SK-N-SH treated with all-trans-retinoic acid at 6 μM for 48 hours (cell line): ENCODE data around the gene MRPS31.

Source experiments
- ARNTL ChIP-seq: fragments of 450-650 bp; formaldehyde crosslinking; IDR thresholded peaks from 2 replicates; pipeline ENCODE4 v1.5.0; 2020; ENCODE audit warnings: low read depth, mild to moderate bottlenecking, moderate library complexity, borderline replicate concordance
- CSDC2 ChIP-seq: fragments of 250-450 bp; sonication (Bioruptor Pico); IDR thresholded peaks from 2 replicates; pipeline ENCODE4 v1.5.0; 2020; ENCODE audit warnings: mild to moderate bottlenecking, moderate library complexity
- ESRRG ChIP-seq: fragments of 250-450 bp; sonication (Bioruptor Pico); IDR thresholded peaks from 2 replicates; pipeline ENCODE4 v1.6.1; 2021; ENCODE audit warnings: mild to moderate bottlenecking
- GLIS3 ChIP-seq: fragments of 250-450 bp; sonication (Bioruptor Pico); IDR thresholded peaks from 2 replicates; pipeline ENCODE4 v1.5.0; 2020; ENCODE audit warnings: mild to moderate bottlenecking, moderate library complexity
- OSR1 ChIP-seq: fragments of 250-450 bp; sonication (Bioruptor Pico); IDR thresholded peaks from 2 replicates; pipeline ENCODE4 v1.8.0; 2022; ENCODE audit warnings: moderate library complexity, mild to moderate bottlenecking, inconsistent platforms
- RARB ChIP-seq: fragments of 250-450 bp; sonication (Bioruptor Pico); IDR thresholded peaks from 2 replicates; pipeline ENCODE4 v1.8.0; 2021; ENCODE audit warnings: mild to moderate bottlenecking, moderate library complexity
- SNAI2 ChIP-seq: fragments of 250-450 bp; sonication (Bioruptor Pico); IDR thresholded peaks from 2 replicates; pipeline ENCODE4 v1.5.0; 2020; ENCODE audit warnings: mild to moderate bottlenecking, moderate library complexity
- ZFP3 ChIP-seq: fragments of 250-450 bp; sonication (Bioruptor Pico); IDR thresholded peaks from 2 replicates; pipeline ENCODE4 v1.5.0; 2020; ENCODE audit warnings: mild to moderate bottlenecking, moderate library complexity
- ZNF70 ChIP-seq: fragments of 450-650 bp; formaldehyde crosslinking; IDR thresholded peaks from 2 replicates; pipeline ENCODE4 v1.5.0; 2020; ENCODE audit warnings: mild to moderate bottlenecking, moderate library complexity
- TF ChIP-seq, protein P1 (sequence below): fragments of 250-450 bp; sonication (Bioruptor Pico); IDR thresholded peaks from 2 replicates; pipeline ENCODE4 v1.5.1; 2020; ENCODE audit warnings: low read depth, mild to moderate bottlenecking, moderate library complexity
- TF ChIP-seq, protein P2 (sequence below): fragments of 250-450 bp; sonication (Bioruptor Pico); IDR thresholded peaks from 2 replicates; pipeline ENCODE4 v1.8.0; 2020; ENCODE audit warnings: mild to moderate bottlenecking, moderate library complexity, borderline replicate concordance
- TF ChIP-seq, protein P3 (sequence below): fragments of 250-450 bp; sonication (Bioruptor Pico); IDR thresholded peaks from 2 replicates; pipeline ENCODE4 v1.8.0; 2021; ENCODE audit warnings: low read depth, mild to moderate bottlenecking, moderate library complexity, borderline replicate concordance

DNA sequence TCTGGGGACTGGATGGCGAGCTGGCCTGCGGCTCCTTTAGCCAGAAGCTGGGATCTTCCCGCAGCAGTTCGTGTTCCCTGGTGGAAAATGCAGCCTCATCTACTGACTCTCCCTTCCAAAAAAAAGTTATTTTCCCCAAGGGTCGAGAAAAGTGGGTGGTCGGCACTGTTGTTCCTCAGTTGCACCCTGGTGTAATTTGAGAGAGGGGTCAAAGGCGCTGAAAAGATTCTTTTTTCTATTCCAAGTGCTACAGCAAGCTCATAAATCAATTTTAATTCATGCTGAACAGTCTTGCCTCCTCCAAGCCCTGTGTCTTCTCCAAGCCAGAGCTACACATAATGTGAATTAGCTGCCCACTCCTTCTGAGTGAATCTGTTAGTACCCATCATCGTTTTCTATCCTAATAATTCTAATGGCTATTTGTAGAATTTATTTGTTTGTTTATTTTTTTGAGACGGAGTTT lies 19.2 kb upstream of the MRPS31 start:
- TF ChIP-seq ESRRG (CRISPR knock-in tag) (no peak), OSR1 (CRISPR knock-in tag) (no peak), ZNF70 (CRISPR knock-in tag) (no peak), CSDC2 (no peak), GLIS3 (CRISPR knock-in tag) (no peak), RARB (CRISPR knock-in tag) (no peak), SNAI2 (CRISPR knock-in tag) (no peak), ZFP3 (CRISPR knock-in tag) (no peak), ARNTL (no peak)
- TF ChIP-seq, protein P1, sequence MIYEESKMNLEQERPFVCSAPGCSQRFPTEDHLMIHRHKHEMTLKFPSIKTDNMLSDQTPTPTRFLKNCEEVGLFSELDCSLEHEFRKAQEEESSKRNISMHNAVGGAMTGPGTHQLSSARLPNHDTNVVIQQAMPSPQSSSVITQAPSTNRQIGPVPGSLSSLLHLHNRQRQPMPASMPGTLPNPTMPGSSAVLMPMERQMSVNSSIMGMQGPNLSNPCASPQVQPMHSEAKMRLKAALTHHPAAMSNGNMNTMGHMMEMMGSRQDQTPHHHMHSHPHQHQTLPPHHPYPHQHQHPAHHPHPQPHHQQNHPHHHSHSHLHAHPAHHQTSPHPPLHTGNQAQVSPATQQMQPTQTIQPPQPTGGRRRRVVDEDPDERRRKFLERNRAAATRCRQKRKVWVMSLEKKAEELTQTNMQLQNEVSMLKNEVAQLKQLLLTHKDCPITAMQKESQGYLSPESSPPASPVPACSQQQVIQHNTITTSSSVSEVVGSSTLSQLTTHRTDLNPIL: no peak
- TF ChIP-seq, protein P2, sequence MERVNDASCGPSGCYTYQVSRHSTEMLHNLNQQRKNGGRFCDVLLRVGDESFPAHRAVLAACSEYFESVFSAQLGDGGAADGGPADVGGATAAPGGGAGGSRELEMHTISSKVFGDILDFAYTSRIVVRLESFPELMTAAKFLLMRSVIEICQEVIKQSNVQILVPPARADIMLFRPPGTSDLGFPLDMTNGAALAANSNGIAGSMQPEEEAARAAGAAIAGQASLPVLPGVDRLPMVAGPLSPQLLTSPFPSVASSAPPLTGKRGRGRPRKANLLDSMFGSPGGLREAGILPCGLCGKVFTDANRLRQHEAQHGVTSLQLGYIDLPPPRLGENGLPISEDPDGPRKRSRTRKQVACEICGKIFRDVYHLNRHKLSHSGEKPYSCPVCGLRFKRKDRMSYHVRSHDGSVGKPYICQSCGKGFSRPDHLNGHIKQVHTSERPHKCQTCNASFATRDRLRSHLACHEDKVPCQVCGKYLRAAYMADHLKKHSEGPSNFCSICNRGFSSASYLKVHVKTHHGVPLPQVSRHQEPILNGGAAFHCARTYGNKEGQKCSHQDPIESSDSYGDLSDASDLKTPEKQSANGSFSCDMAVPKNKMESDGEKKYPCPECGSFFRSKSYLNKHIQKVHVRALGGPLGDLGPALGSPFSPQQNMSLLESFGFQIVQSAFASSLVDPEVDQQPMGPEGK (CRISPR knock-in tag): no peak
- TF ChIP-seq, protein P3, sequence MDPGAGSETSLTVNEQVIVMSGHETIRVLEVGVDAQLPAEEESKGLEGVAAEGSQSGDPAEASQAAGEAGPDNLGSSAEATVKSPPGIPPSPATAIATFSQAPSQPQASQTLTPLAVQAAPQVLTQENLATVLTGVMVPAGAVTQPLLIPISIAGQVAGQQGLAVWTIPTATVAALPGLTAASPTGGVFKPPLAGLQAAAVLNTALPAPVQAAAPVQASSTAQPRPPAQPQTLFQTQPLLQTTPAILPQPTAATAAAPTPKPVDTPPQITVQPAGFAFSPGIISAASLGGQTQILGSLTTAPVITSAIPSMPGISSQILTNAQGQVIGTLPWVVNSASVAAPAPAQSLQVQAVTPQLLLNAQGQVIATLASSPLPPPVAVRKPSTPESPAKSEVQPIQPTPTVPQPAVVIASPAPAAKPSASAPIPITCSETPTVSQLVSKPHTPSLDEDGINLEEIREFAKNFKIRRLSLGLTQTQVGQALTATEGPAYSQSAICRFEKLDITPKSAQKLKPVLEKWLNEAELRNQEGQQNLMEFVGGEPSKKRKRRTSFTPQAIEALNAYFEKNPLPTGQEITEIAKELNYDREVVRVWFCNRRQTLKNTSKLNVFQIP (CRISPR knock-in tag): no peak
